HG03432 (cell line): ENCODE measurements around the gene LFNG.
A peak's percentile ranks its signal among the peaks of the same experiment; 100 is the strongest.
"Not testable (repeated sequence)": the region's sequence is repeated elsewhere in the genome, so short reads cannot be mapped to it uniquely, and the experiment has no call there.

Source experiments
- ATAC-seq: cut with Tn5 transposase; IDR thresholded peaks from one replicate; pipeline ENCODE4 v1.9.1; 2021; ENCODE audit warnings: mild to moderate bottlenecking, moderate library complexity; ENCODE audit not compliant: unreplicated experiment

Gene LFNG

GRCh38 chr7:2542011-2542915 lies 22.7 kb downstream of the LFNG start:
- ATAC-seq: no peak

- ATAC-seq: no peak
These were observed 23.6 kb downstream of the LFNG start for GRCh38 chr7:2542916-2543871.

- no peak for ATAC-seq
These were observed 25.1 kb downstream of the LFNG start for GRCh38 chr7:2544541-2545188.

- no peak for ATAC-seq
These were observed 26.3 kb downstream of the LFNG start for GRCh38 chr7:2545746-2546425.

GRCh38 chr7:2546776-2547586 lies 27.4 kb downstream of the LFNG start:
- no peak for ATAC-seq

- no peak for ATAC-seq
These were observed 31.8 kb downstream of the LFNG start for GRCh38 chr7:2551418-2551817.

- ATAC-seq: no peak
These were observed 33.5 kb downstream of the LFNG start for GRCh38 chr7:2553108-2553507.

- no peak for ATAC-seq
These were observed 34.4 kb downstream of the LFNG start for GRCh38 chr7:2553831-2554581.

- no peak for ATAC-seq
These were observed 35.1 kb downstream of the LFNG start for GRCh38 chr7:2554661-2555111.

GRCh38 chr7:2555121-2556052 lies 35.8 kb downstream of the LFNG start, which contains the start of gene BRAT1:
Gene BRAT1 (minus strand): TSS chr7:2555524. CDS start chr7:2554431, 1,093 bp downstream.
- peak; percentile 80 for ATAC-seq

GRCh38 chr7:2558629-2559282 lies 39.2 kb downstream of the LFNG start, which contains the start of gene IQCE:
Gene IQCE (plus strand): TSS chr7:2558979. CDS start chr7:2559182, 203 bp downstream.
- ATAC-seq: peak; percentile 56

GRCh38 chr7:2559283-2559950 lies 39.8 kb downstream of the LFNG start:
- peak; percentile 5 for ATAC-seq

- not testable (repeated sequence) for ATAC-seq
These were observed 44.4 kb downstream of the LFNG start for GRCh38 chr7:2563955-2564354.

GRCh38 chr7:2564970-2565540 lies 45.5 kb downstream of the LFNG start:
- no peak for ATAC-seq

- ATAC-seq: no peak
These were observed 46.8 kb downstream of the LFNG start for GRCh38 chr7:2566348-2566889.
